ENCODE data around the gene CSAD. TPM values are rescaled to one million over a fixed set of nuclear protein-coding genes. Genes with fewer than 3 reads are reported as not detected.

Gene CSAD
- total and polyA plus RNA-seq, 2 experiments from 2014 or later, result 7.2 to 29.4 TPM

GRCh38 chr12:53176750-53177149 lies 4.0 kb downstream of the CSAD start:
- TF ChIP-seq CTCF (IDR thresholded peaks at IDR 0.05; ENCODE audit: low read depth, low read length), result no peak
- H3K9me3 ChIP-seq (ENCODE audit: low read depth), result no peaks in the 10 kb centered on the region
- no peak overlapping the region for H3K27ac ChIP-seq
- DNase-seq (ENCODE audit: low read depth in 1 of 2, low spot score in 1 of 2), result no peak
- H3K36me3 ChIP-seq, result peaks cover under 1% of the 10 kb centered on the region
- no peaks in the 10 kb centered on the region for H3K27me3 ChIP-seq
- peaks cover 23% of the 10 kb centered on the region for H3K4me1 ChIP-seq (ENCODE audit: low read depth)
- H3K4me3 ChIP-seq, result no peak overlapping the region

GRCh38 chr12:53174881-53175491 lies 5.7 kb downstream of the CSAD start:
- Histone ChIP-seq H3K4me3 (no peak overlapping the region), H3K4me1 (ENCODE audit: low read depth) (peaks cover 19% of the 10 kb centered on the region), H3K9me3 (ENCODE audit: low read depth) (no peaks in the 10 kb centered on the region), H3K36me3 (no peaks in the 10 kb centered on the region), H3K27ac (peak overlapping the region; percentile 52), H3K27me3 (no peaks in the 10 kb centered on the region)
- peak; percentile 39 for TF ChIP-seq CTCF (IDR thresholded peaks at IDR 0.05; ENCODE audit: low read depth, low read length)
- DNase-seq (ENCODE audit: low read depth in 1 of 2, low spot score in 1 of 2), result peak; percentile 59 to 60

- DNase-seq (ENCODE audit: low read depth in 1 of 2, low spot score in 1 of 2), result no peak
- H3K4me3 ChIP-seq, result no peak overlapping the region
- H3K9me3 ChIP-seq (ENCODE audit: low read depth), result no peaks in the 10 kb centered on the region
- no peak overlapping the region for H3K27ac ChIP-seq
- H3K4me1 ChIP-seq (ENCODE audit: low read depth), result peaks cover 10% of the 10 kb centered on the region
- H3K36me3 ChIP-seq, result no peaks in the 10 kb centered on the region
- H3K27me3 ChIP-seq, result no peaks in the 10 kb centered on the region
- TF ChIP-seq CTCF (IDR thresholded peaks at IDR 0.05; ENCODE audit: low read depth, low read length), result no peak
Observed at GRCh38 chr12:53173085-53173715, 7.5 kb downstream of the CSAD start.

GRCh38 chr12:53172352-53172751 lies 8.4 kb downstream of the CSAD start:
- Histone ChIP-seq H3K9me3 (ENCODE audit: low read depth) (no peaks in the 10 kb centered on the region), H3K27me3 (no peaks in the 10 kb centered on the region), H3K36me3 (no peaks in the 10 kb centered on the region), H3K4me3 (no peak overlapping the region), H3K4me1 (ENCODE audit: low read depth) (peaks cover 10% of the 10 kb centered on the region), H3K27ac (no peak overlapping the region)
- TF ChIP-seq CTCF (IDR thresholded peaks at IDR 0.05; ENCODE audit: low read depth, low read length), result no peak
- DNase-seq (ENCODE audit: low read depth in 1 of 2, low spot score in 1 of 2), result peak in 1 of 2 donors; percentile 68

- peaks cover 10% of the 10 kb centered on the region for H3K4me1 ChIP-seq (ENCODE audit: low read depth)
- TF ChIP-seq CTCF (IDR thresholded peaks at IDR 0.05; ENCODE audit: low read depth, low read length), result no peak
- no peaks in the 10 kb centered on the region for H3K9me3 ChIP-seq (ENCODE audit: low read depth)
- H3K4me3 ChIP-seq, result no peak overlapping the region
- DNase-seq (ENCODE audit: low read depth in 1 of 2, low spot score in 1 of 2), result no peak
- H3K36me3 ChIP-seq, result no peaks in the 10 kb centered on the region
- H3K27ac ChIP-seq, result no peak overlapping the region
- H3K27me3 ChIP-seq, result no peaks in the 10 kb centered on the region
Observed at GRCh38 chr12:53171725-53172329, 8.9 kb downstream of the CSAD start.

Measured in cardiac muscle cell (in vitro differentiated cells and primary cell).